A549 (cell line): ENCODE results near the gene TMEM250. TPM values are rescaled to one million over a fixed set of nuclear protein-coding genes. Genes with fewer than 3 reads are reported as not detected.

Experiments
- ATAC-seq, 2 experiments: fragments of 200-7000 bp in 1 of 2; fragments of >200 bp in 1 of 2; cut with Nextera tagmentation in 1 of 2; cut with Tn5 transposase in 1 of 2; 3 replicates each; pipeline versions ENCODE4 v1.8.0 to v1.9.1; 2018 to 2020; ENCODE audit warnings: mild to moderate bottlenecking in 1 of 2, moderate library complexity in 1 of 2
- CTCF ChIA-PET: fragments of 300-600 bp; sonication (Branson Sonifier 250); formaldehyde crosslinking; extraction: SDS; loops from one replicate; lab custom pipeline; 2021; ENCODE audit warnings: antibody characterized with exemption, inconsistent platforms; lab: Yijun Ruan, JAX
- POLR2A ChIA-PET: fragments of 350-600 bp; formaldehyde crosslinking; extraction: SDS; loops from one replicate; lab custom pipeline; 2021; ENCODE audit warnings: antibody characterized with exemption, inconsistent platforms; lab: Yijun Ruan, JAX
- DNase-seq, 2 experiments: peaks; one replicate each; pipeline versions ENCODE4 v3.0.0 to v3.0.0-alpha.2; 2011 to 2016; ENCODE audit warnings: low read depth in 1 of 2, low spot score in 1 of 2
- FAIRE-seq: peaks from 2 replicates; lab custom pipeline; 2011; peaks lifted over from hg19 to GRCh38; lab: Jason Lieb, UNC
- H3K27ac ChIP-seq, 2 experiments: fragments of >200 bp; sonication (Bioruptor Twin); formaldehyde crosslinking; 3 replicates each; pipeline ENCODE4 v1.5.1; 2016 to 2017
- H3K4me1 ChIP-seq: fragments of >200 bp; sonication (Bioruptor Twin); formaldehyde crosslinking; 3 replicates; pipeline ENCODE4 v1.6.1; 2016
- H3K4me2 ChIP-seq: fragments of >200 bp; sonication (Bioruptor Twin); formaldehyde crosslinking; 3 replicates; pipeline ENCODE4 v1.6.1; 2016
- H3K4me3 ChIP-seq: fragments of >200 bp; sonication (Bioruptor Twin); formaldehyde crosslinking; 3 replicates; pipeline ENCODE4 v1.5.1; 2016
- H3K9me3 ChIP-seq: fragments of >200 bp; sonication (Bioruptor Twin); formaldehyde crosslinking; 3 replicates; pipeline ENCODE4 v1.6.1; 2016
- ATOH8 ChIP-seq: fragments of 250-450 bp; sonication (Bioruptor Pico); IDR thresholded peaks from 2 replicates; pipeline ENCODE4 v1.5.0; 2020; ENCODE audit warnings: low read depth, mild to moderate bottlenecking, moderate library complexity
- CBX2 ChIP-seq: fragments of 200-600 bp; sonication (generic); IDR thresholded peaks from 2 replicates; pipeline ENCODE4 v1.6.1; 2016; ENCODE audit warnings: low read depth, mild to moderate bottlenecking, borderline replicate concordance
- CEBPB ChIP-seq, 2 experiments: fragments of >200 bp in 1 of 2; sonication (Bioruptor Twin) in 1 of 2; formaldehyde crosslinking in 1 of 2; IDR thresholded peaks; 2 replicates each; pipeline ENCODE4 v1.6.1; 2012 to 2016
- CHD4 ChIP-seq: fragments of 200-600 bp; sonication (generic); IDR thresholded peaks from 2 replicates; pipeline ENCODE4 v1.6.1; 2016; ENCODE audit warnings: antibody characterized with exemption, mild to moderate bottlenecking, borderline replicate concordance
- ELK1 ChIP-seq: fragments of 150-350 bp; IDR thresholded peaks from 2 replicates; pipeline ENCODE4 v1.6.1; 2014; ENCODE audit warnings: low read depth, mild to moderate bottlenecking, low read length
- ESRRA ChIP-seq: fragments of 150-350 bp; IDR thresholded peaks from 2 replicates; pipeline ENCODE4 v1.6.1; 2014; ENCODE audit warnings: mild to moderate bottlenecking, low read length, borderline replicate concordance
- FOSB ChIP-seq: fragments of 250-450 bp; sonication (Bioruptor Pico); IDR thresholded peaks from 2 replicates; pipeline ENCODE4 v1.5.0; 2020; ENCODE audit warnings: mild to moderate bottlenecking, moderate library complexity
- FOXS1 ChIP-seq: fragments of 250-450 bp; sonication (Bioruptor Pico); IDR thresholded peaks from 2 replicates; pipeline ENCODE4 v1.5.0; 2020; ENCODE audit warnings: mild to moderate bottlenecking, moderate library complexity
- HEYL ChIP-seq: fragments of 250-450 bp; sonication (Bioruptor Pico); IDR thresholded peaks from 2 replicates; pipeline ENCODE4 v1.8.0; 2021; ENCODE audit warnings: mild to moderate bottlenecking, moderate library complexity
- HOXB5 ChIP-seq: fragments of 250-450 bp; sonication (Bioruptor Pico); IDR thresholded peaks from 2 replicates; pipeline ENCODE4 v1.5.0; 2020; ENCODE audit warnings: mild to moderate bottlenecking, moderate library complexity
- KDM5A ChIP-seq: fragments of 200-600 bp; sonication (generic); IDR thresholded peaks from 2 replicates; pipeline ENCODE4 v1.6.1; 2016; ENCODE audit warnings: antibody characterized with exemption, mild to moderate bottlenecking
- MAZ ChIP-seq: fragments of 150-350 bp; IDR thresholded peaks from 2 replicates; pipeline ENCODE4 v1.6.1; 2014; ENCODE audit warnings: antibody characterized with exemption, low read depth, low read length, borderline replicate concordance
- MYC ChIP-seq: IDR thresholded peaks from 2 replicates; pipeline ENCODE4 v1.6.1; 2012; ENCODE audit warnings: mild to moderate bottlenecking, inconsistent platforms, low read length, improper control_type of control experiment, borderline replicate concordance
- NFE2L2 ChIP-seq: fragments of 150-350 bp; conservative IDR thresholded peaks from 2 replicates; pipeline ENCODE4 v1.6.1; 2014; ENCODE audit warnings: low read length
- PHF8 ChIP-seq: fragments of 200-600 bp; sonication (generic); IDR thresholded peaks from 2 replicates; pipeline ENCODE4 v1.6.1; 2016; ENCODE audit warnings: low read depth, mild to moderate bottlenecking, antibody characterized with exemption, moderate library complexity, borderline replicate concordance
- REST ChIP-seq: fragments of 200-600 bp; sonication (generic); IDR thresholded peaks from 2 replicates; pipeline ENCODE4 v1.6.1; 2016; ENCODE audit warnings: antibody characterized with exemption, mild to moderate bottlenecking, moderate library complexity
- RFX5 ChIP-seq: fragments of 450-650 bp; IDR thresholded peaks from 2 replicates; pipeline ENCODE4 v1.7.1; 2014; ENCODE audit warnings: antibody characterized with exemption, mild to moderate bottlenecking, moderate library complexity
- RNF2 ChIP-seq: fragments of 200-600 bp; sonication (generic); IDR thresholded peaks from 2 replicates; pipeline ENCODE4 v1.6.1; 2016; ENCODE audit warnings: low read depth, mild to moderate bottlenecking, antibody characterized with exemption, moderate library complexity, borderline replicate concordance
- SREBF2 ChIP-seq: fragments of 450-650 bp; IDR thresholded peaks from 2 replicates; pipeline ENCODE4 v1.6.1; 2014; ENCODE audit warnings: mild to moderate bottlenecking, moderate library complexity
- USF2 ChIP-seq: fragments of 450-650 bp; IDR thresholded peaks from 2 replicates; pipeline ENCODE4 v1.6.1; 2014; ENCODE audit warnings: antibody characterized with exemption
- WGBS: methylation state at CpG from one replicate; pipeline ENCODE4 v1.1.6; 2017; ENCODE audit errors: missing lambda C conversion rate; 5-methylcytosine and 5-hydroxymethylcytosine counted together
- polyA plus RNA-seq, 4 experiments: library from polyadenylated mRNA; depleted of rRNA in 3 of 4; stranded (reverse); fragments of >200 nt; fragmentation: RNase III in 1 of 4; extraction: RNeasy Plus Mini Kit Qiagen cat#74134 plus additional on column Dnase treatment in 1 of 4; gene quantifications; 2 replicates in 3 of 4; 3 replicates in 1 of 4; pipeline ENCODE4 v1.2.3, GENCODE V29; 2011 to 2017

The TMEM250 gene
- polyA plus RNA-seq, 2 of the 4 experiments (the other 2 are of a cell fraction) = 13.0 to 35.2 TPM

DNA sequence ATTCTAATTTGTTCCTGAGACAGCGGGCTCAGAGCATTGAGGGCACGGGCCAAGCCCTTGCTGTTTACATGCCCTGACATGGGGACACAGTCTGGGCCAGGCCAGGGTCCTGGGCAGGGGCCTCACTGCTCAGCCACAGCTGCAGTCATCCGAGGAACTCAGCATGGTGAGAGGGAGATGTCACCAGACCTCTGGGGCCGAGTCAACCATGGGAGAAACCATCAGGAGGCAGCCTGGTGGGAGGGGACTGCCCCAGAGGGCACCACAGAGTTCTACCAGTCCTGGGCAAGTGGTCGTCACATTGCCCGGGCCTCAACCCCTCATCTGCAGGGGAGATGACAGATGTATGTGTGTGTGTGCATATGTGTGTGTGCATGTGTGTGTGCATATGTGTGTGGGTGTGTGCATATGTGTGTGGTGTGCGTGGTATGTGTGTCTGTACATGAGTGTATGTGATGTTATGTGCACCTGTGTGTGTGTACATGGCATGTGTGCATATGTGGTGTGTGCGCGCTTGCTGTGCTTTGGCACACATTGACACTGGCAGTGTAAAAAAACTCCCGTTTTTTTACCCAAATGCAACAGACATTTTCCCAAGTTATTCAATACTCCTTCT is 42.4 kb upstream of the TMEM250 start (continued):
- no peak for TF ChIP-seq MYC
- TF ChIP-seq FOSB (CRISPR knock-in tag) = no peak
- TF ChIP-seq USF2 = no peak
- no peak for TF ChIP-seq ATOH8 (CRISPR knock-in tag)
- TF ChIP-seq NFE2L2 = no peak
- no peak for TF ChIP-seq ELK1
- TF ChIP-seq PHF8 = no peak

DNA sequence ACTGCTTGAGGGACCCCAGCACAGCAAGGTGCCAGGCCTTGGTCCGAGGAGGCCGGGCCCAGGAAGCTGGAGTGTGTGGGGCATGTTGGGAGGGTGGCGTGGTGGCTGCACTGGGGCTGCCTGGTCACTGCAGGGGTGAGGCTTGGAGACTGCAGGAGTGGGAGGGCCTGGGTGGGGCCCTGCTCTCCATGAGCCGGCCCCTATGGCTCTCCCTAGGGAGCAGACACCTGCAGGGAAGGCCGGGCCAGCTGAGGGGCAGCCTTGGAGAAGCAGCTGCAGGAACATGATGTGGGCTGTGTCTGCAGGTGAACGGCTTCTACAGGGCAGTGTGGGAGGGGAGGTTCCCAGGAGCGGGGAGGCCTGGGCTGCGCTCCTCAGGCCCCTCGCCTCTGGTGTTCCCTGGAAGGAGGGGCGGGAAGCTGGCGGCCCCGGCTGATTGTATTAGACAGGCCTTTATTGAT is 41.7 kb upstream of the TMEM250 start:
- no peak overlapping the region for H3K27ac ChIP-seq
- H3K9me3 ChIP-seq = peaks cover 7% of the 10 kb centered on the region; the same call in 1 of the 3 replicates
- ChIA-PET CTCF (interaction anchor here (1.1 to 2.7 kb wide), 5 partner anchors 9 to 123 kb away, joined by 3 to 10 read pairs (median 4); no protein-coding TSS in a partner anchor), POLR2A (no interaction called here)
- ATAC-seq = peak in 1 of 2 experiments; percentile 31; a peak in 3 of 6 replicates
- H3K4me2 ChIP-seq = no peak overlapping the region
- FAIRE-seq = no peak
- DNase-seq = no peak
- 88% methylated on average over 7 of the region's 12 CpGs for WGBS
- H3K4me3 ChIP-seq = no peak overlapping the region
- TF ChIP-seq SREBF2 = no peak
- no peak for TF ChIP-seq REST
- no peak for TF ChIP-seq CBX2
- no peak for TF ChIP-seq MYC
- TF ChIP-seq RNF2 = no peak
- no peak for TF ChIP-seq ATOH8 (CRISPR knock-in tag)
- TF ChIP-seq, all 56 proteins: peak for 0
- H3K4me1 ChIP-seq = no peaks in the 10 kb centered on the region

GRCh38 chr9:136159851-136160250 is 41.2 kb upstream of the TMEM250 start:
- ChIA-PET CTCF (interaction anchor here (0.8 to 2.7 kb wide), 8 partner anchors 9 to 123 kb away, joined by 3 to 10 read pairs (median 4); no protein-coding TSS in a partner anchor), POLR2A (no interaction called here)
- Histone ChIP-seq H3K4me2 (no peak overlapping the region), H3K27ac (no peak overlapping the region), H3K9me3 (peaks cover 7% of the 10 kb centered on the region; the same call in 1 of the 3 replicates), H3K4me1 (no peaks in the 10 kb centered on the region), H3K4me3 (no peak overlapping the region)
- FAIRE-seq = no peak
- WGBS = 65% methylated on average over 7 of the region's 16 CpGs
- no peak for DNase-seq
- TF ChIP-seq CHD4 (no peak), FOXS1 (no peak), MAZ (no peak), CBX2 (no peak), NFE2L2 (no peak), HOXB5 (no peak), FOSB (CRISPR knock-in tag) (no peak), RFX5 (no peak), HEYL (CRISPR knock-in tag) (no peak), ESRRA (no peak), KDM5A (no peak), CEBPB (IDR thresholded peaks at IDR 0.05) (no peak)
- ATAC-seq = no peak
